SK-N-SH treated with all-trans-retinoic acid at 6 μM for 48 hours (cell line): Measurements from ENCODE around the gene ZCCHC9.

Experiments used
- ARNTL ChIP-seq: fragments of 450-650 bp; formaldehyde crosslinking; IDR thresholded peaks from 2 replicates; pipeline ENCODE4 v1.5.0; 2020; ENCODE audit warnings: low read depth, mild to moderate bottlenecking, moderate library complexity, borderline replicate concordance
- ESRRG ChIP-seq: fragments of 250-450 bp; sonication (Bioruptor Pico); IDR thresholded peaks from 2 replicates; pipeline ENCODE4 v1.6.1; 2021; ENCODE audit warnings: mild to moderate bottlenecking
- ISL1 ChIP-seq: fragments of 250-450 bp; sonication (Bioruptor Pico); IDR thresholded peaks from 2 replicates; pipeline ENCODE4 v2.1.2; 2022; ENCODE audit warnings: mild to moderate bottlenecking, moderate library complexity
- PPARA ChIP-seq: fragments of 250-450 bp; sonication (Bioruptor Pico); IDR thresholded peaks from 2 replicates; pipeline ENCODE4 v1.5.0; 2020; ENCODE audit warnings: mild to moderate bottlenecking, borderline replicate concordance
- TOX ChIP-seq: fragments of 250-450 bp; sonication (Bioruptor Pico); IDR thresholded peaks from 2 replicates; pipeline ENCODE4 v1.8.0; 2021; ENCODE audit warnings: mild to moderate bottlenecking, moderate library complexity, borderline replicate concordance
- ZFP3 ChIP-seq: fragments of 250-450 bp; sonication (Bioruptor Pico); IDR thresholded peaks from 2 replicates; pipeline ENCODE4 v1.5.0; 2020; ENCODE audit warnings: mild to moderate bottlenecking, moderate library complexity
- ZFP30 ChIP-seq: fragments of 450-650 bp; formaldehyde crosslinking; IDR thresholded peaks from 2 replicates; pipeline ENCODE4 v1.5.0; 2022; ENCODE audit warnings: mild to moderate bottlenecking, moderate library complexity
- ZNF565 ChIP-seq: fragments of 450-650 bp; formaldehyde crosslinking; conservative IDR thresholded peaks from 2 replicates; pipeline ENCODE4 v1.5.0; 2020; ENCODE audit warnings: low read depth, mild to moderate bottlenecking, moderate library complexity
- ZNF8 ChIP-seq: fragments of 450-650 bp; formaldehyde crosslinking; IDR thresholded peaks from 2 replicates; pipeline ENCODE4 v1.5.0; 2020; ENCODE audit warnings: mild to moderate bottlenecking, moderate library complexity
- TF ChIP-seq, protein P1 (sequence below): fragments of 250-450 bp; sonication (Bioruptor Pico); IDR thresholded peaks from 2 replicates; pipeline ENCODE4 v1.5.1; 2020; ENCODE audit warnings: low read depth, mild to moderate bottlenecking, moderate library complexity
- TF ChIP-seq, protein P2 (sequence below): fragments of 250-450 bp; sonication (Bioruptor Pico); IDR thresholded peaks from 2 replicates; pipeline ENCODE4 v1.5.1; 2021; ENCODE audit warnings: mild to moderate bottlenecking, moderate library complexity
- TF ChIP-seq, protein P3 (sequence below): fragments of 250-450 bp; sonication (Bioruptor Pico); IDR thresholded peaks from 2 replicates; pipeline ENCODE4 v1.8.0; 2020; ENCODE audit warnings: mild to moderate bottlenecking, moderate library complexity, borderline replicate concordance
- TF ChIP-seq, protein P4 (sequence below): fragments of 250-450 bp; sonication (Bioruptor Pico); IDR thresholded peaks from 2 replicates; pipeline ENCODE4 v1.5.0; 2020; ENCODE audit warnings: mild to moderate bottlenecking, moderate library complexity

DNA sequence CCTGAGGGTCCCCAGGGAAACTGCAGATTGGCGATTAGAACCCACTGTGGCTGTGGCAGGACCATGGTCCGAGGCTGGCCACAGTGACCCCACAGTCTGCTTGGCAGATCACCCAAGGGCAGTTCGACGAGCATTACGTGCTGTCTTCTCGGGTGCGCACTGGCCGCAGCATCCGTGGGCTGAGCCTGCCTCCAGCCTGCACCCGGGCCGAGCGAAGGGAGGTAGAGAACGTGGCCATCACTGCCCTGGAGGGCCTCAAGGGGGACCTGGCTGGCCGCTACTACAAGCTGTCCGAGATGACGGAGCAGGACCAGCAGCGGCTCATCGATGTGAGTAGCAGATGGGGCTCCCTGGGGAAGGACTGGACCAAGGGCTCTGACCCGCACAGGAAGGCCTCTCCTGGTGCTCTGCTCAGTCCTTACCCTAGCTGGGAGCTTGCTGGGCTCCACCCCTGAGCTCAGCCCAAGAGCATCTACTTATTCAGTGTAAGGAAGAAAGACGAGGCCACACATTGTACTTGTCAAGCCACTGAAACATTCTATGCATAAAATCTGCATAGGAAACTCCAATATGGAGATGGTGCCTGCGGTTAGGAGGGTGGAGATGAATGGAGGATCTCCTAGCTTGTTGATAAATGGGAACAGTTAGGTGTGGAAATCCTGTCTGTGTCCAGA is 46.4 kb upstream of the ZCCHC9 start:
- TF ChIP-seq ESRRG (CRISPR knock-in tag) (no peak), ZNF8 (no peak), ZFP30 (no peak), TOX (CRISPR knock-in tag) (no peak), ARNTL (CRISPR knock-in tag) (no peak), ZFP3 (CRISPR knock-in tag) (no peak), PPARA (CRISPR knock-in tag) (no peak), ISL1 (CRISPR knock-in tag) (no peak), ZNF565 (CRISPR knock-in tag) (no peak)
- TF ChIP-seq, protein P1, sequence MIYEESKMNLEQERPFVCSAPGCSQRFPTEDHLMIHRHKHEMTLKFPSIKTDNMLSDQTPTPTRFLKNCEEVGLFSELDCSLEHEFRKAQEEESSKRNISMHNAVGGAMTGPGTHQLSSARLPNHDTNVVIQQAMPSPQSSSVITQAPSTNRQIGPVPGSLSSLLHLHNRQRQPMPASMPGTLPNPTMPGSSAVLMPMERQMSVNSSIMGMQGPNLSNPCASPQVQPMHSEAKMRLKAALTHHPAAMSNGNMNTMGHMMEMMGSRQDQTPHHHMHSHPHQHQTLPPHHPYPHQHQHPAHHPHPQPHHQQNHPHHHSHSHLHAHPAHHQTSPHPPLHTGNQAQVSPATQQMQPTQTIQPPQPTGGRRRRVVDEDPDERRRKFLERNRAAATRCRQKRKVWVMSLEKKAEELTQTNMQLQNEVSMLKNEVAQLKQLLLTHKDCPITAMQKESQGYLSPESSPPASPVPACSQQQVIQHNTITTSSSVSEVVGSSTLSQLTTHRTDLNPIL (CRISPR knock-in tag) = no peak
- TF ChIP-seq, protein P2, sequence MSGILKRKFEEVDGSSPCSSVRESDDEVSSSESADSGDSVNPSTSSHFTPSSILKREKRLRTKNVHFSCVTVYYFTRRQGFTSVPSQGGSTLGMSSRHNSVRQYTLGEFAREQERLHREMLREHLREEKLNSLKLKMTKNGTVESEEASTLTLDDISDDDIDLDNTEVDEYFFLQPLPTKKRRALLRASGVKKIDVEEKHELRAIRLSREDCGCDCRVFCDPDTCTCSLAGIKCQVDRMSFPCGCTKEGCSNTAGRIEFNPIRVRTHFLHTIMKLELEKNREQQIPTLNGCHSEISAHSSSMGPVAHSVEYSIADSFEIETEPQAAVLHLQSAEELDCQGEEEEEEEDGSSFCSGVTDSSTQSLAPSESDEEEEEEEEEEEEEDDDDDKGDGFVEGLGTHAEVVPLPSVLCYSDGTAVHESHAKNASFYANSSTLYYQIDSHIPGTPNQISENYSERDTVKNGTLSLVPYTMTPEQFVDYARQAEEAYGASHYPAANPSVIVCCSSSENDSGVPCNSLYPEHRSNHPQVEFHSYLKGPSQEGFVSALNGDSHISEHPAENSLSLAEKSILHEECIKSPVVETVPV = no peak
- TF ChIP-seq, protein P3, sequence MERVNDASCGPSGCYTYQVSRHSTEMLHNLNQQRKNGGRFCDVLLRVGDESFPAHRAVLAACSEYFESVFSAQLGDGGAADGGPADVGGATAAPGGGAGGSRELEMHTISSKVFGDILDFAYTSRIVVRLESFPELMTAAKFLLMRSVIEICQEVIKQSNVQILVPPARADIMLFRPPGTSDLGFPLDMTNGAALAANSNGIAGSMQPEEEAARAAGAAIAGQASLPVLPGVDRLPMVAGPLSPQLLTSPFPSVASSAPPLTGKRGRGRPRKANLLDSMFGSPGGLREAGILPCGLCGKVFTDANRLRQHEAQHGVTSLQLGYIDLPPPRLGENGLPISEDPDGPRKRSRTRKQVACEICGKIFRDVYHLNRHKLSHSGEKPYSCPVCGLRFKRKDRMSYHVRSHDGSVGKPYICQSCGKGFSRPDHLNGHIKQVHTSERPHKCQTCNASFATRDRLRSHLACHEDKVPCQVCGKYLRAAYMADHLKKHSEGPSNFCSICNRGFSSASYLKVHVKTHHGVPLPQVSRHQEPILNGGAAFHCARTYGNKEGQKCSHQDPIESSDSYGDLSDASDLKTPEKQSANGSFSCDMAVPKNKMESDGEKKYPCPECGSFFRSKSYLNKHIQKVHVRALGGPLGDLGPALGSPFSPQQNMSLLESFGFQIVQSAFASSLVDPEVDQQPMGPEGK (CRISPR knock-in tag) = no peak
- TF ChIP-seq, protein P4, sequence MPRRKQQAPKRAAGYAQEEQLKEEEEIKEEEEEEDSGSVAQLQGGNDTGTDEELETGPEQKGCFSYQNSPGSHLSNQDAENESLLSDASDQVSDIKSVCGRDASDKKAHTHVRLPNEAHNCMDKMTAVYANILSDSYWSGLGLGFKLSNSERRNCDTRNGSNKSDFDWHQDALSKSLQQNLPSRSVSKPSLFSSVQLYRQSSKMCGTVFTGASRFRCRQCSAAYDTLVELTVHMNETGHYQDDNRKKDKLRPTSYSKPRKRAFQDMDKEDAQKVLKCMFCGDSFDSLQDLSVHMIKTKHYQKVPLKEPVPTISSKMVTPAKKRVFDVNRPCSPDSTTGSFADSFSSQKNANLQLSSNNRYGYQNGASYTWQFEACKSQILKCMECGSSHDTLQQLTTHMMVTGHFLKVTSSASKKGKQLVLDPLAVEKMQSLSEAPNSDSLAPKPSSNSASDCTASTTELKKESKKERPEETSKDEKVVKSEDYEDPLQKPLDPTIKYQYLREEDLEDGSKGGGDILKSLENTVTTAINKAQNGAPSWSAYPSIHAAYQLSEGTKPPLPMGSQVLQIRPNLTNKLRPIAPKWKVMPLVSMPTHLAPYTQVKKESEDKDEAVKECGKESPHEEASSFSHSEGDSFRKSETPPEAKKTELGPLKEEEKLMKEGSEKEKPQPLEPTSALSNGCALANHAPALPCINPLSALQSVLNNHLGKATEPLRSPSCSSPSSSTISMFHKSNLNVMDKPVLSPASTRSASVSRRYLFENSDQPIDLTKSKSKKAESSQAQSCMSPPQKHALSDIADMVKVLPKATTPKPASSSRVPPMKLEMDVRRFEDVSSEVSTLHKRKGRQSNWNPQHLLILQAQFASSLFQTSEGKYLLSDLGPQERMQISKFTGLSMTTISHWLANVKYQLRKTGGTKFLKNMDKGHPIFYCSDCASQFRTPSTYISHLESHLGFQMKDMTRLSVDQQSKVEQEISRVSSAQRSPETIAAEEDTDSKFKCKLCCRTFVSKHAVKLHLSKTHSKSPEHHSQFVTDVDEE (CRISPR knock-in tag) = no peak
